Fibroblast of mammary gland (primary cell): ENCODE data around the gene CCDC38.

Experiments
- DNase-seq: peaks from one replicate; pipeline ENCODE4 v3.0.0-alpha.2; 2010; ENCODE audit warnings: low read depth
- H3K4me3 ChIP-seq: 2 replicates; pipeline ENCODE4 v1.5.1; 2011; ENCODE audit warnings: low read depth, mild to moderate bottlenecking, low read length, moderate library complexity; ENCODE audit not compliant: control insufficient read depth
- TF ChIP-seq, protein P1 (sequence below): conservative IDR thresholded peaks from 2 replicates; pipeline ENCODE4 v1.5.1; 2011; ENCODE audit warnings: low read depth, low read length, inconsistent platforms; ENCODE audit not compliant: control insufficient read depth, insufficient read depth

Gene CCDC38

DNA sequence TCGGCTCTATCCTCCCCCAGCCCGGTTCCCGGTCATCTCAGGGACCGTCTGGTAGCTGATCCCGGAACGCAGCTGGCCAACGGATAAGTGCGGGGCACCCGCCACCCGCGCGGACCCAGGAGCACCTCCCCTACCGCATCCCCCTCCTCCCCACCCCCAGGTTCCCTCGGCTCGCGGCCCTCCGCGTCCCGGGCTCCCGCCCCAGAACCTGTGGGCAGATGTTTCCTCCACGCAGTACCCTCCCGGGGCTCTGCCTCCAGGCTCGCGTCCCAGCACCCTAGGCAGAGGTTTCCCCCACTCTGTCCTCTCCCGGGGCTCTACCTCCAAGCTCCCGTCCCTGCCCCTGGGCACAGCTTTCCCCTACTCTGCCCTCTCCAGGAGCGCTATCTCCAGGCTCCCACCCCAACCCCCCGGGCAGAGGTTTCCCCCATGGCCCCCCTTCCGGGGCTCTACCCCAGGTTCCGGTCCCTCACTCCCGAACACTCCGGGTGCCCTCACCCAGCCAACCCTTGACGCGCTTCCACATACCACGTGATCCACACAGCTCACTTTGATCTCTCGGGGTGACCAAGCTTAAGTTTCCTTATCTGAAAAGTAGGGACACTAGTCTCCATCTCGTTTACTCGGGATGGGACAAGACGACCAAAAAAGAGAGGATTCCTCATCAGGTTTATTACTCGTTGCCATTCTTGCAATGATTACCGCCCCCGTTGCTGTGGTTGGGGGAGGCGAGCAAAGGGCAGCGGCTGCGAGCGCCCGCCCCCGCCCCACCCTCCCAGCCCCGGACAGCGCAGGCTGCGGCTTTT is at the start of gene CCDC38:
Gene CCDC38, minus strand, starts transcription at position 91 of the 806 bp plus-strand sequence. CDS start 6,105 bp downstream, outside the sequence.
- TF ChIP-seq, protein P1, sequence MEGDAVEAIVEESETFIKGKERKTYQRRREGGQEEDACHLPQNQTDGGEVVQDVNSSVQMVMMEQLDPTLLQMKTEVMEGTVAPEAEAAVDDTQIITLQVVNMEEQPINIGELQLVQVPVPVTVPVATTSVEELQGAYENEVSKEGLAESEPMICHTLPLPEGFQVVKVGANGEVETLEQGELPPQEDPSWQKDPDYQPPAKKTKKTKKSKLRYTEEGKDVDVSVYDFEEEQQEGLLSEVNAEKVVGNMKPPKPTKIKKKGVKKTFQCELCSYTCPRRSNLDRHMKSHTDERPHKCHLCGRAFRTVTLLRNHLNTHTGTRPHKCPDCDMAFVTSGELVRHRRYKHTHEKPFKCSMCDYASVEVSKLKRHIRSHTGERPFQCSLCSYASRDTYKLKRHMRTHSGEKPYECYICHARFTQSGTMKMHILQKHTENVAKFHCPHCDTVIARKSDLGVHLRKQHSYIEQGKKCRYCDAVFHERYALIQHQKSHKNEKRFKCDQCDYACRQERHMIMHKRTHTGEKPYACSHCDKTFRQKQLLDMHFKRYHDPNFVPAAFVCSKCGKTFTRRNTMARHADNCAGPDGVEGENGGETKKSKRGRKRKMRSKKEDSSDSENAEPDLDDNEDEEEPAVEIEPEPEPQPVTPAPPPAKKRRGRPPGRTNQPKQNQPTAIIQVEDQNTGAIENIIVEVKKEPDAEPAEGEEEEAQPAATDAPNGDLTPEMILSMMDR, result no peak
- H3K4me3 ChIP-seq, result peak within 1 kb of the TSS; percentile 69
- peak; percentile 55 for DNase-seq

DNA sequence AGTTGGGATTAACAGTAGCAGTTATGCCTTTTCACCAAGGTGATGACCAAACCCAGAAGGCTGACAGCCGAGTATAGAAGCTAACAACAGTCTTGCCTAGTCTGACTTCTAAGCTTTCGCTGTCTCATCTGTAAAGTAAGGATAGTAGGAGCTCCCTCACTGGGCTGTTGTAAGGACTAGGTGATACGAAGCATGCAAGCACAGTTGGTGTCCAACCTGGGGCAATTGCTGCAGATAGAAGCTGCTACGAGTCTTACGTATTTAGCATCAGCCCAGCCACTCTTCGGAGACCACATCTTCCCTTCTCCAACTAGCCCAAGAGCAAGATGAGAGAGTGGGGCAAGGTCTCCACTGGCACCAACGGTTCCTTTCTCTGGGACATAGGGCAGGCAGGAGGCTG is 47.7 kb upstream of the CCDC38 start:
- DNase-seq, result no peak
- no peak overlapping the region for H3K4me3 ChIP-seq
- TF ChIP-seq, protein P1, result no peak

DNA sequence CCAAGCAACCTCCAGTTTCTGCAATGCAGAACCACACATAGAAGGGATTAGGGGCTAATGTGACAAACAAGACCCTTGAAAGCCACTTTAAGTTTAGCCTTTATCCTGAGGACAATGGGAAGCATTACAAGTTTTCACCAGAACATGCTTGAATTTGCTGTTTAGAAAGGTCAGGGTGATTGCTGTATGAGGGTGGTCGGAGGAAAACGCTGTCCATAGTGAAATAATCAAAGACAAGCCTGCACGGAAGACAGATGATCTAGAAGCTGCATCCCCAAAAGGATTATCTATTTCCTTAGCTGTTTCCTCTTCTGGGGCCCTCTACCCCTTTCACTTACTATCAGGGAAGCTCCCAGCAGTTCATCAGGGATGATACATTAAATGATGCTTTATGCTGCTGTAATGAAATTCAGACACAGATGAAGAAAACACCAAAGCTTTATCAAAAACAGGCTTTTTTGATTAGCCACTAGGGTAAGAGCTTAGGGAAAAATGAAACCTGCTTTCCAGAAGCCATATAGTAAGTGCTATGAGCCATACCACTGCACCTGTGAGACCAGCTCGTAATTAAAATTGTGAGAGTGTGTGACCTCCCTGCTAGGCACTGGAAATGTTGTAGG is 47.2 kb upstream of the CCDC38 start:
- H3K4me3 ChIP-seq, result no peak overlapping the region
- DNase-seq, result no peak
- TF ChIP-seq, protein P1, result no peak

DNA sequence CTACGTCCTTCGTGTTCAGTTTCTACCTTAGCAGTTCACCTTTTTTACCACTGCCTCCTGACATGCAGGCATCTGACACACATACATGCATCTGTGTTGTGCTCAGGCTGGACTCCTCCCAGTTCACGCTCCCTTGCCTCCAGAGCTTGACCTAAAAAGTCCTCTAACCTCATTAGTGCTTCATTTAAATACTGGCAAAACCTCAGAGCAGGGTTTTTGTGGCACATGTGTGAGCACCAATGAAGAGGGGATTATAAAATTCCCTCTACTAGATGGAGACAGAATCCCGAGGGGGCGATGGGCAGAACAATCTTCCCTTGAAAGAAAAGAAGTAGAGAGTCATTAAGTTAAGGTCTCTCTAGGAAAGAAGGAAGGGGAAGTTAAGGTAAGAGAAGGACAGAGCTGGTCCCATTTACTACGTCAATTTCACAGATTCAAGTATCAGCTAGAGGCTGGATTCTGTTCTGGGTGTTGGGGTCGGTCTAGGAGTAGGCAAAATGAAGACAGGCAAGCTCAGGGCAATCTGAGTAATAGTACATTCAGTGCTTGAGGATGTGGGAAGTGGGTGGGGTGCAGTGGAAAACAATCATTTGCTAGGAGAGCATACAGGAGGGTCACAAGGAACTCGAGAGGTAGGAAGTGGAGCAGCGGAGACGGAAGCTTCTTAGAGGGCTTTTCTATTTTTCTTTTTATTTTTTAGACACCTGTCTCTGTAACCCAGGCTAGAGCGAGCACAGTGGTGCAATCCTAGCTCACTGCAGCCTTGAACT is 46.3 kb upstream of the CCDC38 start:
- DNase-seq, result no peak
- H3K4me3 ChIP-seq, result no peak overlapping the region
- TF ChIP-seq, protein P1, result no peak

DNA sequence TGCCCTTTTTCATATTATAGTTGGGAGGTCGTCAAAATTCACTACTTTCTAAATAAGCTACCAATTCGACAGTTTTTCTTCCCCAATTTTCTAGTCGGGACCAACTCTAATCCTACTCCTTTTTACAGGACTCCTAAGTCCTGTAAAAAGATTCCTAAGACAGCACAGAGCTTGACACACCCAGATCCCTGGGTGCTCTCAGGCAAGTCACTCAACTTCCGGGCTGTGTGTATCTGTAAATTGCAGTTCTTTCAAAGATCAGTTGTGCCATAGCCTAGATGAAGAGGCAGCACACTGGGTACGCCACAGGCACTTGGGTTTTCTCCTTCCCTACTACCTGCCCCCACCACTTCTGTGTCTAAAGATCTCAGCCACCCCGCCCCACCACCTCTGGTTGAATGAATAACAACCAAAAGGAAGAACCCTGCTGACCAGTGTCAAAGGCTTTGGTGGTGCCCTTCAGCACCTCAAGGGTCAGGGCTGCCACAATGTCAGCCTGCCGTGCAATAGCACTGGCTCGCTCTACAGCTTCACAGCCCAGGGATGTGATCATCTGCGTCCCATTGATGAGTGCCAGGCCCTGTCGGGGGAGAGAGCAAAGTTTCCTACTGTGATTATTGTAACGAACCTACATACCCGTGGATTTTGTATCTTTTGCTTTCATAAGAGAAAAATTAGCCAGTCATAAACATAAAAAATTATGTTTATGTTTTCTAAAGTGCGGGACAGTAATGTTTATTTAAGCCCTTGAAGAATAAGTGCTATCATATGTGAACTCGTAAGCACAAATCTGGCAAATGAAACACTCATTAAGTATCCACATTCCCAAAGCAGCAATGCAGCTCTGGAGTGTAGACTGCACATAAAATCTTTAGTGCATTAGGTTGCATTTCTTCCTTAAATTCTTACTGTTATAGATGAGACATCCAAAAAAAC is 44.5 kb upstream of the CCDC38 start:
- H3K4me3 ChIP-seq, result no peak overlapping the region
- DNase-seq, result no peak
- TF ChIP-seq, protein P1, result no peak

DNA sequence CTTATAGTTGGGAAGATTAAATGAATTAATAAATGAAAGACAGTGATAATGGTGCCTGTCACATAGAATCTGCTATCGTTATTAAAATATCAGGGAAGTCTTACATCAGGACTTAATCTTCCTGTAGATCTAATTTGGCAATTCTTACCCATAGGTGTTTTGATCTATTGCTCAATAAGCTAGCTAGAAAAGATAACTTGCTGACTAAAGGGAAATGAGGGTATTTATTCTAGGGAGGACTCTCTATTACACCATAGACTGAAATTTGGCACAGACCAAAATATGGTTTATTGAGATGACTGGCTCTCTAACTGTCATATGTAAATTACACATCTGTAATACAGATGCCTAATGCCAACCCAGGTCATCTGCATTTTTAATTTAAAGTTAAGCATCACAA is 42.3 kb upstream of the CCDC38 start:
- H3K4me3 ChIP-seq, result no peak overlapping the region
- TF ChIP-seq, protein P1, result no peak
- DNase-seq, result no peak
